ENCODE measurements around the gene NSDHL. TPM values are rescaled to one million over a fixed set of nuclear protein-coding genes. Genes with fewer than 3 reads are reported as not detected.

NSDHL gene
- polyA plus RNA-seq, 4 donors = 20.1 to 33.7 (median 27.5) TPM

GRCh38 chrX:152843852-152844251 lies 13.0 kb downstream of the NSDHL start:
- DNase-seq (ENCODE audit: low read depth in 4 of 4, low spot score in 3 of 4) = no peak

GRCh38 chrX:152844256-152844655 lies 13.4 kb downstream of the NSDHL start:
- no peak for DNase-seq (ENCODE audit: low read depth in 4 of 4, low spot score in 3 of 4)

GRCh38 chrX:152845618-152846240 lies 14.9 kb downstream of the NSDHL start:
- DNase-seq (ENCODE audit: low read depth in 4 of 4, low spot score in 3 of 4) = no peak

GRCh38 chrX:152847281-152847680 lies 16.4 kb downstream of the NSDHL start:
- no peak for DNase-seq (ENCODE audit: low read depth in 4 of 4, low spot score in 3 of 4)

GRCh38 chrX:152850465-152850864 lies 19.6 kb downstream of the NSDHL start:
- DNase-seq (ENCODE audit: low read depth in 4 of 4, low spot score in 3 of 4) = no peak

GRCh38 chrX:152853986-152854385 lies 23.1 kb downstream of the NSDHL start:
- no peak for DNase-seq (ENCODE audit: low read depth in 4 of 4, low spot score in 3 of 4)

GRCh38 chrX:152861116-152861515 lies 30.3 kb downstream of the NSDHL start:
- no peak for DNase-seq (ENCODE audit: low read depth in 4 of 4, low spot score in 3 of 4)

GRCh38 chrX:152861826-152862225 lies 31.0 kb downstream of the NSDHL start:
- DNase-seq (ENCODE audit: low read depth in 4 of 4, low spot score in 3 of 4) = no peak

GRCh38 chrX:152865232-152865920 lies 34.5 kb downstream of the NSDHL start:
- DNase-seq (ENCODE audit: low read depth in 4 of 4, low spot score in 3 of 4) = no peak

- no peak for DNase-seq (ENCODE audit: low read depth in 4 of 4, low spot score in 3 of 4)
Observed at GRCh38 chrX:152866386-152866785, 35.5 kb downstream of the NSDHL start.

- DNase-seq (ENCODE audit: low read depth in 4 of 4, low spot score in 3 of 4) = no peak
Observed at GRCh38 chrX:152869972-152870371, 39.1 kb downstream of the NSDHL start.

- no peak for DNase-seq (ENCODE audit: low read depth in 4 of 4, low spot score in 3 of 4)
Observed at GRCh38 chrX:152871260-152871659, 40.4 kb downstream of the NSDHL start.

- no peak for DNase-seq (ENCODE audit: low read depth in 4 of 4, low spot score in 3 of 4)
Observed at GRCh38 chrX:152872522-152872921, 41.7 kb downstream of the NSDHL start.

- DNase-seq (ENCODE audit: low read depth in 4 of 4, low spot score in 3 of 4) = no peak
Observed at GRCh38 chrX:152873361-152873760, 42.5 kb downstream of the NSDHL start.

GRCh38 chrX:152876931-152877840 lies 46.3 kb downstream of the NSDHL start:
- no peak for DNase-seq (ENCODE audit: low read depth in 4 of 4, low spot score in 3 of 4)

- DNase-seq (ENCODE audit: low read depth in 4 of 4, low spot score in 3 of 4) = no peak
Observed at GRCh38 chrX:152878976-152879755, 48.3 kb downstream of the NSDHL start.

- no peak for DNase-seq (ENCODE audit: low read depth in 4 of 4, low spot score in 3 of 4)
Observed at GRCh38 chrX:152881289-152881688, 50.4 kb downstream of the NSDHL start.

GRCh38 chrX:152884171-152884570 lies 53.3 kb downstream of the NSDHL start:
- no peak for DNase-seq (ENCODE audit: low read depth in 4 of 4, low spot score in 3 of 4)

- DNase-seq (ENCODE audit: low read depth in 4 of 4, low spot score in 3 of 4) = no peak
Observed at GRCh38 chrX:152886716-152887115, 55.9 kb downstream of the NSDHL start.

- no peak for DNase-seq (ENCODE audit: low read depth in 4 of 4, low spot score in 3 of 4)
Observed at GRCh38 chrX:152892499-152892898, 61.6 kb downstream of the NSDHL start.

Data from left renal pelvis (tissue), 4 donors.